22Rv1 (cell line): Measurements from ENCODE around the gene BAX.

Experiments used
- CTCF ChIP-seq: fragments of 450-650 bp; IDR thresholded peaks from 2 replicates; pipeline ENCODE4 v1.5.1; 2017; ENCODE audit warnings: mild to moderate bottlenecking
- ZFX ChIP-seq: fragments of 450-650 bp; IDR thresholded peaks from 2 replicates; pipeline ENCODE4 v1.6.1; 2017; ENCODE audit warnings: antibody characterized with exemption, borderline replicate concordance

- TF ChIP-seq CTCF (no peak), ZFX (no peak)
Observed at GRCh38 chr19:48961673-48962028, 7.0 kb downstream of the BAX start.
